Liver (tissue), 9 donors: ENCODE data around the gene AGFG1. TPM values are rescaled to one million over a fixed set of nuclear protein-coding genes. Genes with fewer than 3 reads are reported as not detected.

Source experiments
- DNase-seq: peaks from one replicate; pipeline ENCODE4 v3.0.0-alpha.2; 2017; ENCODE audit warnings: low spot score
- H3K27ac ChIP-seq, 2 donors: one replicate each; pipeline ENCODE4 v1.7.0; 2013; ENCODE audit warnings: inconsistent platforms in 2 of 2, low read length in 2 of 2, control low read depth in 1 of 2, low read depth in 1 of 2, mild to moderate bottlenecking in 1 of 2
- H3K27me3 ChIP-seq, 4 donors: one replicate each; pipeline versions ENCODE4 v1.6.1 to v1.7.0; 2013; ENCODE audit warnings: low read length in 3 of 4, inconsistent platforms in 1 of 4, mild to moderate bottlenecking in 1 of 4, moderate library complexity in 1 of 4; ENCODE audit not compliant: control insufficient read depth in 4 of 4, insufficient read depth in 4 of 4
- H3K36me3 ChIP-seq, 4 donors: one replicate each; pipeline versions ENCODE4 v1.6.1 to v1.7.0; 2013; ENCODE audit warnings: low read length in 3 of 4, mild to moderate bottlenecking in 3 of 4, low read depth in 1 of 4, moderate library complexity in 1 of 4; ENCODE audit not compliant: control insufficient read depth in 4 of 4, insufficient read depth in 3 of 4
- H3K4me1 ChIP-seq, 4 donors: one replicate each; pipeline versions ENCODE4 v1.6.1 to v1.7.0; 2013; ENCODE audit warnings: low read length in 3 of 4, mild to moderate bottlenecking in 3 of 4, moderate library complexity in 1 of 4; ENCODE audit not compliant: control insufficient read depth in 4 of 4, insufficient read depth in 4 of 4
- H3K4me3 ChIP-seq, 3 donors: one replicate each; pipeline versions ENCODE4 v1.6.1 to v1.7.0; 2013; ENCODE audit warnings: low read length in 3 of 3, control low read depth in 1 of 3, low read depth in 1 of 3, mild to moderate bottlenecking in 1 of 3
- H3K9ac ChIP-seq, 2 donors: one replicate each; pipeline ENCODE4 v1.7.0; 2013; ENCODE audit warnings: low read length in 2 of 2, mild to moderate bottlenecking in 2 of 2, moderate library complexity in 2 of 2, control low read depth in 1 of 2, low read depth in 1 of 2
- H3K9me3 ChIP-seq, 4 donors: one replicate each; pipeline versions ENCODE4 v1.6.1 to v1.7.0; 2013; ENCODE audit warnings: low read length in 3 of 4; ENCODE audit not compliant: control insufficient read depth in 4 of 4
- EGR1 ChIP-seq, 2 donors: IDR thresholded peaks; 2 replicates each; pipeline ENCODE4 v1.6.1; 2016 to 2018; ENCODE audit warnings: antibody characterized with exemption in 2 of 2, low read depth in 2 of 2
- FOXA1 ChIP-seq: IDR thresholded peaks from 2 replicates; pipeline ENCODE4 v1.6.1; 2016; ENCODE audit warnings: antibody characterized with exemption
- FOXA2 ChIP-seq: IDR thresholded peaks from 2 replicates; pipeline ENCODE4 v1.6.1; 2016; ENCODE audit warnings: antibody characterized with exemption
- GABPA ChIP-seq, 2 donors: IDR thresholded peaks in 1 of 2; conservative IDR thresholded peaks in 1 of 2; 2 replicates each; pipeline ENCODE4 v1.6.1; 2016; ENCODE audit warnings: antibody characterized with exemption in 2 of 2, mild to moderate bottlenecking in 1 of 2, moderate library complexity in 1 of 2
- HNF4A ChIP-seq, 2 donors: conservative IDR thresholded peaks; 2 replicates each; pipeline ENCODE4 v1.6.1; 2016; ENCODE audit warnings: antibody characterized with exemption in 2 of 2, mild to moderate bottlenecking in 2 of 2
- HNF4G ChIP-seq: IDR thresholded peaks from 2 replicates; pipeline ENCODE4 v1.6.1; 2016; ENCODE audit warnings: antibody characterized with exemption
- JUND ChIP-seq, 2 donors: IDR thresholded peaks; 2 replicates each; pipeline ENCODE4 v1.6.1; 2016; ENCODE audit warnings: antibody characterized with exemption in 2 of 2
- MAX ChIP-seq: IDR thresholded peaks from 2 replicates; pipeline ENCODE4 v1.6.1; 2016; ENCODE audit warnings: antibody characterized with exemption
- NR2F2 ChIP-seq: IDR thresholded peaks from 2 replicates; pipeline ENCODE4 v1.6.1; 2016; ENCODE audit warnings: antibody characterized with exemption
- RAD21 ChIP-seq, 2 donors: IDR thresholded peaks; 2 replicates each; pipeline ENCODE4 v1.6.1; 2016; ENCODE audit warnings: antibody characterized with exemption in 2 of 2, mild to moderate bottlenecking in 2 of 2
- RXRA ChIP-seq, 2 donors: IDR thresholded peaks; 2 replicates each; pipeline ENCODE4 v1.6.1; 2017 to 2018; ENCODE audit warnings: antibody characterized with exemption in 2 of 2, mild to moderate bottlenecking in 1 of 2
- SP1 ChIP-seq: IDR thresholded peaks from 2 replicates; pipeline ENCODE4 v1.6.1; 2018; ENCODE audit warnings: antibody characterized with exemption, mild to moderate bottlenecking
- TAF1 ChIP-seq: conservative IDR thresholded peaks from 2 replicates; pipeline ENCODE4 v1.6.1; 2016; ENCODE audit warnings: antibody characterized with exemption, mild to moderate bottlenecking
- YY1 ChIP-seq: IDR thresholded peaks from 2 replicates; pipeline ENCODE4 v1.6.1; 2016; ENCODE audit warnings: antibody characterized with exemption, mild to moderate bottlenecking
- WGBS: extraction: QIAGEN DNeasy Blood & Tissue Kit; methylation state at CpG from one replicate; pipeline ENCODE4 v1.1.7; 2013; 5-methylcytosine and 5-hydroxymethylcytosine counted together
- polyA plus RNA-seq, 2 donors: library from polyadenylated mRNA; stranded (reverse) in 1 of 2; unstranded in 1 of 2; fragments of 200-250 nt in 1 of 2; fragments of >200 nt in 1 of 2; fragmentation: Nextera tagmentation in 1 of 2; extraction: Ambion mirVana in 1 of 2; gene quantifications; one replicate each; pipeline versions ENCODE4 v1.2.1 to v1.2.3, GENCODE V29; 2013 to 2015
- total RNA-seq, 2 donors: library from RNA; depleted of rRNA; stranded (reverse); fragments of >200 nt; gene quantifications; one replicate each; pipeline ENCODE4 v1.2.3, GENCODE V29; 2014
- TF ChIP-seq, protein P1 (sequence below): IDR thresholded peaks from 2 replicates; pipeline ENCODE4 v1.6.1; 2016; ENCODE audit warnings: antibody characterized with exemption
- TF ChIP-seq, protein P2 (sequence below): fragments of 150-350 bp; IDR thresholded peaks from 2 replicates; pipeline ENCODE4 v1.5.1; 2017; ENCODE audit warnings: improper control_type of control experiment, low read depth, low read length; ENCODE audit not compliant: missing input control
- TF ChIP-seq, protein P3 (sequence below): IDR thresholded peaks from 2 replicates; pipeline ENCODE4 v1.6.1; 2016; ENCODE audit warnings: antibody characterized with exemption
- donor health status: healthy.
- donor health status: healthy.
- donor health status: healthy.
- donor health status: healthy.
- donor health status: healthy.

AGFG1 gene
- total and polyA plus RNA-seq, 4 donors = 8.5 to 49.7 (median 23.7) TPM

GRCh38 chr2:227504700-227505099, 32.7 kb downstream of the AGFG1 start:
- Histone ChIP-seq H3K27ac (no peak overlapping the region), H3K36me3 (no peaks in the 10 kb centered on the region)

DNA sequence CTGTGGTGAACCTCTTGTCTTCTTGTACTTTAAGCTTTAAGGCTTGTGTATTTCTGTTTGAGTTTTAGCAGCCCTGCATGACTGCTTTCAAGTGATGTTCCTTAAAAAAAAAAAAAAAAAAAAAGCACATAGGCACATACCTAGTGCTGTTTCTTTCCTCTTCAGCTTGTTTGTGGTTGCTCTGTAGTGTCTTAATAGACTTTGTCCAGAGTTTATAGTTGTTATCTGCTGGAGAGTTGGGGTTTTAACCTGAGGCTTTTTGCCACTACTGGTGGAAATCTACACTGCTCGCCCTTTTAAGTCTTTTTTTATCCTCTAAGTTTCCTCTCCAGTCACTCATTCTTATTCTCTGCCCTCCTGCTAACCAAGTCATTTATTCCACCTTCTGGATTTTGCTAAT, 34.5 kb downstream of the AGFG1 start:
- TF ChIP-seq, protein P1, sequence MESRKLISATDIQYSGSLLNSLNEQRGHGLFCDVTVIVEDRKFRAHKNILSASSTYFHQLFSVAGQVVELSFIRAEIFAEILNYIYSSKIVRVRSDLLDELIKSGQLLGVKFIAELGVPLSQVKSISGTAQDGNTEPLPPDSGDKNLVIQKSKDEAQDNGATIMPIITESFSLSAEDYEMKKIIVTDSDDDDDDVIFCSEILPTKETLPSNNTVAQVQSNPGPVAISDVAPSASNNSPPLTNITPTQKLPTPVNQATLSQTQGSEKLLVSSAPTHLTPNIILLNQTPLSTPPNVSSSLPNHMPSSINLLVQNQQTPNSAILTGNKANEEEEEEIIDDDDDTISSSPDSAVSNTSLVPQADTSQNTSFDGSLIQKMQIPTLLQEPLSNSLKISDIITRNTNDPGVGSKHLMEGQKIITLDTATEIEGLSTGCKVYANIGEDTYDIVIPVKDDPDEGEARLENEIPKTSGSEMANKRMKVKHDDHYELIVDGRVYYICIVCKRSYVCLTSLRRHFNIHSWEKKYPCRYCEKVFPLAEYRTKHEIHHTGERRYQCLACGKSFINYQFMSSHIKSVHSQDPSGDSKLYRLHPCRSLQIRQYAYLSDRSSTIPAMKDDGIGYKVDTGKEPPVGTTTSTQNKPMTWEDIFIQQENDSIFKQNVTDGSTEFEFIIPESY = no peak
- TF ChIP-seq, protein P2, sequence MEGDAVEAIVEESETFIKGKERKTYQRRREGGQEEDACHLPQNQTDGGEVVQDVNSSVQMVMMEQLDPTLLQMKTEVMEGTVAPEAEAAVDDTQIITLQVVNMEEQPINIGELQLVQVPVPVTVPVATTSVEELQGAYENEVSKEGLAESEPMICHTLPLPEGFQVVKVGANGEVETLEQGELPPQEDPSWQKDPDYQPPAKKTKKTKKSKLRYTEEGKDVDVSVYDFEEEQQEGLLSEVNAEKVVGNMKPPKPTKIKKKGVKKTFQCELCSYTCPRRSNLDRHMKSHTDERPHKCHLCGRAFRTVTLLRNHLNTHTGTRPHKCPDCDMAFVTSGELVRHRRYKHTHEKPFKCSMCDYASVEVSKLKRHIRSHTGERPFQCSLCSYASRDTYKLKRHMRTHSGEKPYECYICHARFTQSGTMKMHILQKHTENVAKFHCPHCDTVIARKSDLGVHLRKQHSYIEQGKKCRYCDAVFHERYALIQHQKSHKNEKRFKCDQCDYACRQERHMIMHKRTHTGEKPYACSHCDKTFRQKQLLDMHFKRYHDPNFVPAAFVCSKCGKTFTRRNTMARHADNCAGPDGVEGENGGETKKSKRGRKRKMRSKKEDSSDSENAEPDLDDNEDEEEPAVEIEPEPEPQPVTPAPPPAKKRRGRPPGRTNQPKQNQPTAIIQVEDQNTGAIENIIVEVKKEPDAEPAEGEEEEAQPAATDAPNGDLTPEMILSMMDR = no peak
- TF ChIP-seq RAD21 (IDR thresholded peaks at IDR 0.05) = no peak
- TF ChIP-seq EGR1 (IDR thresholded peaks at IDR 0.05; ENCODE audit: low read depth in 2 of 2) = no peak
- no peak for TF ChIP-seq SP1
- no peak for TF ChIP-seq HNF4A (conservative IDR thresholded peaks at IDR 0.05)
- TF ChIP-seq, protein P3, sequence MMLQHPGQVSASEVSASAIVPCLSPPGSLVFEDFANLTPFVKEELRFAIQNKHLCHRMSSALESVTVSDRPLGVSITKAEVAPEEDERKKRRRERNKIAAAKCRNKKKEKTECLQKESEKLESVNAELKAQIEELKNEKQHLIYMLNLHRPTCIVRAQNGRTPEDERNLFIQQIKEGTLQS = no peak
- TF ChIP-seq RXRA (IDR thresholded peaks at IDR 0.05) = no peak
- TF ChIP-seq NR2F2 = no peak
- TF ChIP-seq GABPA (IDR thresholded peaks at IDR 0.05 in 1 of 2, conservative IDR thresholded peaks at IDR 0.05 in 1 of 2) = no peak
- TF ChIP-seq MAX = no peak
- TF ChIP-seq FOXA2 = no peak
- no peak for TF ChIP-seq FOXA1
- TF ChIP-seq HNF4G = no peak
- no peaks in the 10 kb centered on the region for H3K36me3 ChIP-seq
- no peak overlapping the region for H3K27ac ChIP-seq
- H3K4me1 ChIP-seq = peaks cover 4 to 20% (median 13%) of the 10 kb centered on the region in 4 donors
- no peak overlapping the region for H3K9ac ChIP-seq
- H3K27me3 ChIP-seq = no peaks in the 10 kb centered on the region
- no peak for DNase-seq
- H3K9me3 ChIP-seq = no peaks in the 10 kb centered on the region
- H3K4me3 ChIP-seq = no peak overlapping the region
- 90% methylated on average over 1 of the region's 1 CpG for WGBS

More at GRCh38 chr2:227504700-227505099, 32.7 kb downstream of the AGFG1 start:
- no peak for TF ChIP-seq SP1
- no peak for TF ChIP-seq YY1
- no peak for TF ChIP-seq JUND (IDR thresholded peaks at IDR 0.05)
- TF ChIP-seq, protein P2 = no peak
- TF ChIP-seq TAF1 = no peak
- no peak for TF ChIP-seq HNF4A (conservative IDR thresholded peaks at IDR 0.05)
- no peak for TF ChIP-seq NR2F2
- no peak for TF ChIP-seq HNF4G
- no peak for TF ChIP-seq RXRA (IDR thresholded peaks at IDR 0.05)
- no peak for TF ChIP-seq MAX
- no peak for TF ChIP-seq FOXA1
- TF ChIP-seq, protein P1 = no peak
- TF ChIP-seq, protein P3 = no peak
- no peak overlapping the region for H3K4me3 ChIP-seq
- no peak for DNase-seq
- WGBS = 86% methylated on average over 3 of the region's 3 CpGs
- H3K9ac ChIP-seq = no peak overlapping the region
- peaks cover 2 to 19% (median 9%) of the 10 kb centered on the region in 4 donors for H3K4me1 ChIP-seq
- no peaks in the 10 kb centered on the region for H3K27me3 ChIP-seq
- no peaks in the 10 kb centered on the region for H3K9me3 ChIP-seq
